Tibial nerve (tissue), 4 donors: Measurements from ENCODE around the gene PHACTR1. TPM values are rescaled to one million over a fixed set of nuclear protein-coding genes. Genes with fewer than 3 reads are reported as not detected.

ENCODE experiments used
- DNase-seq, 2 donors: peaks; one replicate each; pipeline ENCODE4 v3.0.0-alpha.2; 2019; ENCODE audit warnings: low spot score in 2 of 2
- H3K27ac ChIP-seq, 4 donors: fragments of 200-600 bp; sonication (generic) in 3 of 4; one replicate each; pipeline ENCODE4 v1.5.1; 2017 to 2019; ENCODE audit warnings: mild to moderate bottlenecking in 1 of 4
- H3K27me3 ChIP-seq, 2 donors: fragments of 200-600 bp; sonication (generic) in 1 of 2; one replicate each; pipeline versions ENCODE4 v1.5.1 to v1.6.0; 2017 to 2019
- H3K36me3 ChIP-seq, 3 donors: fragments of 200-600 bp; sonication (generic); one replicate each; pipeline ENCODE4 v1.5.1; 2018 to 2019
- H3K4me1 ChIP-seq, 4 donors: fragments of 200-600 bp; sonication (generic) in 3 of 4; one replicate each; pipeline ENCODE4 v1.5.1; 2017 to 2019
- H3K4me3 ChIP-seq, 4 donors: fragments of 200-600 bp; sonication (generic) in 3 of 4; one replicate each; pipeline ENCODE4 v1.5.1; 2017 to 2019; ENCODE audit warnings: mild to moderate bottlenecking in 1 of 4, moderate library complexity in 1 of 4
- H3K9me3 ChIP-seq, 4 donors: fragments of 200-600 bp; sonication (generic) in 3 of 4; one replicate each; pipeline ENCODE4 v1.5.1; 2017 to 2019
- EP300 ChIP-seq, 2 donors: sonication (generic); formaldehyde crosslinking; IDR thresholded peaks; one replicate each; pipeline ENCODE4 v1.6.1; 2017; ENCODE audit warnings: antibody characterized with exemption in 2 of 2, mild to moderate bottlenecking in 1 of 2
- POLR2A ChIP-seq, 2 donors: fragments of 450-650 bp; IDR thresholded peaks; one replicate each; pipeline ENCODE4 v1.6.1; 2017; ENCODE audit warnings: antibody characterized with exemption in 2 of 2, mild to moderate bottlenecking in 2 of 2, moderate library complexity in 2 of 2
- WGBS, 2 donors: methylation state at CpG; one replicate each; pipeline ENCODE4 v1.1.5; 2018; 5-methylcytosine and 5-hydroxymethylcytosine counted together
- total RNA-seq, 4 donors: library from RNA; depleted of rRNA; stranded (reverse); fragments of >200 nt; gene quantifications; one replicate each; pipeline ENCODE4 v1.1.0, GENCODE V29; 2016
- TF ChIP-seq, protein P1 (sequence below), 5 experiments: fragments of 200-600 bp in 3 of 5; fragments of 450-650 bp in 2 of 5; sonication (generic) in 3 of 5; IDR thresholded peaks; one replicate each; pipeline ENCODE4 v1.5.1; 2016 to 2019; ENCODE audit warnings: antibody characterized with exemption in 5 of 5, mild to moderate bottlenecking in 3 of 5, moderate library complexity in 2 of 5

PHACTR1 gene
- total RNA-seq, 4 donors from 2014 or later: 1.5 to 2.7 (median 1.6) TPM

- Histone ChIP-seq H3K4me1 (no peaks in the 10 kb centered on the region), H3K36me3 (no peaks in the 10 kb centered on the region), H3K27ac (no peak overlapping the region), H3K27me3 (no peaks in the 10 kb centered on the region), H3K4me3 (no peak overlapping the region), H3K9me3 (peaks cover 0 to 7% (median 0%) of the 10 kb centered on the region in 4 donors)
- TF ChIP-seq, protein P1, sequence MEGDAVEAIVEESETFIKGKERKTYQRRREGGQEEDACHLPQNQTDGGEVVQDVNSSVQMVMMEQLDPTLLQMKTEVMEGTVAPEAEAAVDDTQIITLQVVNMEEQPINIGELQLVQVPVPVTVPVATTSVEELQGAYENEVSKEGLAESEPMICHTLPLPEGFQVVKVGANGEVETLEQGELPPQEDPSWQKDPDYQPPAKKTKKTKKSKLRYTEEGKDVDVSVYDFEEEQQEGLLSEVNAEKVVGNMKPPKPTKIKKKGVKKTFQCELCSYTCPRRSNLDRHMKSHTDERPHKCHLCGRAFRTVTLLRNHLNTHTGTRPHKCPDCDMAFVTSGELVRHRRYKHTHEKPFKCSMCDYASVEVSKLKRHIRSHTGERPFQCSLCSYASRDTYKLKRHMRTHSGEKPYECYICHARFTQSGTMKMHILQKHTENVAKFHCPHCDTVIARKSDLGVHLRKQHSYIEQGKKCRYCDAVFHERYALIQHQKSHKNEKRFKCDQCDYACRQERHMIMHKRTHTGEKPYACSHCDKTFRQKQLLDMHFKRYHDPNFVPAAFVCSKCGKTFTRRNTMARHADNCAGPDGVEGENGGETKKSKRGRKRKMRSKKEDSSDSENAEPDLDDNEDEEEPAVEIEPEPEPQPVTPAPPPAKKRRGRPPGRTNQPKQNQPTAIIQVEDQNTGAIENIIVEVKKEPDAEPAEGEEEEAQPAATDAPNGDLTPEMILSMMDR (IDR thresholded peaks at IDR 0.05): no peak
- no peak for TF ChIP-seq EP300 (IDR thresholded peaks at IDR 0.05)
- no peak for TF ChIP-seq POLR2A (IDR thresholded peaks at IDR 0.05)
- no peak for DNase-seq
- WGBS, 2 donors: 80 to 90% methylated on average over 7 of the region's 7 CpGs
Measured at GRCh38 chr6:12992770-12993169, 276.2 kb downstream of the PHACTR1 start.

DNA sequence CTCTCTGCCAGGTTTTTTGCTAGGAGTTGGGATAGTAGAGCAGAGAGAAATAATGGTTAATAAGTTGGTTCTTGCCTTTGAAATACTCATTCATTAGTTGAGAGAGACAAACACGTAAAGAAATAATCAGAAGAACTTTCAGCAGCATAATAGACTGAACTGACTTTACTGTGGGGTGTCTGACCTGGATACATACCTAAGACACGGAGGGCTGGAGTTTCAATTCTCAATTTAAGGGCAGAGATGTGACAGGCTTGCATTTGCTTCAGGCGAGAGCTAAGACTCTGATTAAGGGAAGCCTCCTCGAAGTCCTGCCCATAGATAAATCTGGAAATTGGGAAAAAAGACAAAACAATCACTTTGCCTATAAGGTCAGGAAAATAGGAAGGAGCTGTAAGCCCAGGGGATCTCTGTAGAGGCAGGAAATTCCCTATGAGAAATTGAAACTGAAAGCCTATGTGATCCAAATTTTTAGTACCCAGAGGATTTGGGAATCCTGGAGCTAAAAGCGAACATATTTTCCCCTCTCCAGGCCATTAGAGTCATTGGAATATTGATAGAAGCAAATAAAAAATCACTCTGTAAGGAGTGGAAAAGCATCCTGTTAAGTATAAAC lies 276.8 kb downstream of the PHACTR1 start:
- H3K27me3 ChIP-seq: no peaks in the 10 kb centered on the region
- H3K4me3 ChIP-seq: no peak overlapping the region
- DNase-seq: no peak
- H3K9me3 ChIP-seq: peaks cover 0 to 7% (median 0%) of the 10 kb centered on the region in 4 donors
- TF ChIP-seq POLR2A (IDR thresholded peaks at IDR 0.05) (no peak), EP300 (IDR thresholded peaks at IDR 0.05) (no peak)
- TF ChIP-seq, protein P1 (IDR thresholded peaks at IDR 0.05): no peak
- 80 to 87% methylated on average over 5 of the region's 5 CpGs for WGBS, 2 donors
- H3K36me3 ChIP-seq: no peaks in the 10 kb centered on the region
- no peak overlapping the region for H3K27ac ChIP-seq
- H3K4me1 ChIP-seq: no peaks in the 10 kb centered on the region

DNA sequence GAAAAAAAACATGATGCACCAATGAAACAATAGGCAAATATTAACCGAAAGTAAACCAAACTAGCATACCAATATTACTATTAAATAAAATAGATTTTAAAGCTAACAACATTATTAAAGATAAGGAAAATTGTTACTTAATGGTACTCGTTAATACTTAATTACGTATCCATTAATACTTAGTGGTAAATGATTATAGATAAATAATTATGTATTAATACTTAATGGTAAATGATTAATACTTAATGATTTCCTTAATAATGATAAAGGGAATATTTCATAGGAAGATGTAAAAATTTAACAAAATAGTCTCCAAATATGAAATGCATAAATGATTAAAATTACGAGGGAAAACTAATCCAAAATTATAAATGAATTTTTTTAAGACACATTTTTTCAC lies 278.9 kb downstream of the PHACTR1 start:
- no peaks in the 10 kb centered on the region for H3K4me1 ChIP-seq
- H3K4me3 ChIP-seq: no peak overlapping the region
- no peak overlapping the region for H3K27ac ChIP-seq
- no peaks in the 10 kb centered on the region for H3K27me3 ChIP-seq
- H3K36me3 ChIP-seq: no peaks in the 10 kb centered on the region
- no peak for DNase-seq
- H3K9me3 ChIP-seq: peaks cover 0 to 7% (median 0%) of the 10 kb centered on the region in 4 donors
- TF ChIP-seq EP300 (IDR thresholded peaks at IDR 0.05): no peak
- no peak for TF ChIP-seq POLR2A (IDR thresholded peaks at IDR 0.05)
- TF ChIP-seq, protein P1 (IDR thresholded peaks at IDR 0.05): no peak
- WGBS, 2 donors: 92 to 95% methylated on average over 4 of the region's 4 CpGs

DNA sequence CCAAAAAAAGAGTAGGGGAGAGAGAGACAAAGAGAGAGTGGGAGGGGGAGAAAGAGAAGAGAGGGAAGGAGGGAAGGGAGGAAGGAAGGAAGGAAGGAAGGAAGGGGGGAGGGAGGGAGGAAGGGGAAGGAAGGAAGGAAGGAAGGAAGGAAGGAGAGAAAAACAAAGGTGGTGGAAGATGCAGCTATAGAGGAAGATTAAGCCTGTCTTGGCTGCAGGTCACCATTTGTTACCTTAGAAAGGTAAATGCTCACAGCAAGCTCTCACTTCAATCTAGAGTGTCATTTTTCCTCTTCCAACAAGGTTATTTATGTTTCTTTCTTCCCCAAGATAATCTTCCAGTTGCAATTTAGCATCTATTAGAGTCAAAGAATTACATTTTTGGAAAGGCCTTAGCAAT lies 284.0 kb downstream of the PHACTR1 start:
- H3K36me3 ChIP-seq: no peaks in the 10 kb centered on the region
- no peaks in the 10 kb centered on the region for H3K9me3 ChIP-seq
- no peak overlapping the region for H3K27ac ChIP-seq
- no peaks in the 10 kb centered on the region for H3K4me1 ChIP-seq
- no peak for DNase-seq
- H3K27me3 ChIP-seq: no peaks in the 10 kb centered on the region
- no peak overlapping the region for H3K4me3 ChIP-seq
- TF ChIP-seq POLR2A (IDR thresholded peaks at IDR 0.05): no peak
- TF ChIP-seq, protein P1 (IDR thresholded peaks at IDR 0.05): no peak
- TF ChIP-seq EP300 (IDR thresholded peaks at IDR 0.05): no peak

DNA sequence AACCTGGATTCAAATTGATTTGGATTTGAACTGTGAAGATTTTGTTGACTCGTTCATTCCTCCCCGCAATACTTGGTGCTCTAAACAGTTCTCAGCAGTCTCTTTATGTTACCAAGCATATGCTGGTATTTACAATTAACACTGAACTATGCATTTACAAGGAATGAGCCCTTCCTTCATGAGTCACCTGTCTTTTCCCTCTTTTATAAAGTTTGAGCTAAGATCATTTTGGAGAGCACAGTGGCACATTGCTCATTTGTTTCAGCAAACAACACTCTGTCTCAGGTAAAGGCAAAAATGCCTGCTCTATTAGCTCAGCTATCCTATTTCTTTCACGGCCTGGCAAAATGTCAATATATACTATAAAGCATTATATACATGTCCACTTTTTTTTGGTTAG lies 285.4 kb downstream of the PHACTR1 start:
- Histone ChIP-seq H3K27ac (no peak overlapping the region), H3K4me3 (no peak overlapping the region), H3K27me3 (no peaks in the 10 kb centered on the region), H3K4me1 (no peaks in the 10 kb centered on the region), H3K36me3 (no peaks in the 10 kb centered on the region), H3K9me3 (no peaks in the 10 kb centered on the region)
- DNase-seq: no peak
- TF ChIP-seq, protein P1 (IDR thresholded peaks at IDR 0.05): no peak
- TF ChIP-seq EP300 (IDR thresholded peaks at IDR 0.05) (no peak), POLR2A (IDR thresholded peaks at IDR 0.05) (no peak)
- 83 to 85% methylated on average over 3 of the region's 3 CpGs for WGBS, 2 donors
